GM23338 (cell line): ENCODE data around the gene BCL2A1. TPM values are rescaled to one million over a fixed set of nuclear protein-coding genes. Genes with fewer than 3 reads are reported as not detected.

Source experiments
- ATAC-seq: fragments of 200-7000 bp; cut with Tn5 transposase; 3 replicates; pipeline ENCODE4 v1.9.1; 2020
- DNase-seq: peaks from one replicate; pipeline ENCODE4 v3.0.0-alpha.2; 2015; ENCODE audit warnings: low spot score
- H2AFZ ChIP-seq: fragments of 200-600 bp; sonication (generic); 2 replicates; pipeline ENCODE4 v1.8.0; 2016; ENCODE audit warnings: antibody characterized with exemption, mild to moderate bottlenecking, moderate library complexity
- H3F3A ChIP-seq: fragments of 200-600 bp; sonication (generic); replicated peaks from 2 replicates; pipeline ENCODE4 v1.8.0; 2017; ENCODE audit warnings: antibody characterized with exemption, mixed run types, low read depth
- H3K27ac ChIP-seq: fragments of 200-600 bp; sonication (generic); 2 replicates; pipeline ENCODE4 v1.6.1; 2016; ENCODE audit warnings: low read depth
- H3K27me3 ChIP-seq: fragments of 200-600 bp; sonication (generic); 2 replicates; pipeline ENCODE4 v1.8.0; 2016; ENCODE audit warnings: mild to moderate bottlenecking, mixed run types, moderate library complexity; ENCODE audit not compliant: insufficient read depth
- H3K36me3 ChIP-seq: fragments of 200-600 bp; sonication (generic); 2 replicates; pipeline ENCODE4 v1.8.0; 2016; ENCODE audit warnings: mild to moderate bottlenecking; ENCODE audit not compliant: insufficient read depth
- H3K4me1 ChIP-seq: fragments of 200-600 bp; sonication (generic); 2 replicates; pipeline ENCODE4 v1.8.0; 2016; ENCODE audit warnings: mild to moderate bottlenecking, moderate library complexity; ENCODE audit not compliant: insufficient read depth
- H3K4me2 ChIP-seq: fragments of 200-600 bp; sonication (generic); 2 replicates; pipeline ENCODE4 v1.7.1; 2017; ENCODE audit warnings: mixed run types
- H3K4me3 ChIP-seq: fragments of 200-600 bp; sonication (generic); 2 replicates; pipeline ENCODE4 v1.6.1; 2016; ENCODE audit warnings: mixed run types
- H3K79me2 ChIP-seq: fragments of 200-600 bp; sonication (generic); replicated peaks from 2 replicates; pipeline ENCODE4 v1.8.0; 2017; ENCODE audit warnings: mild to moderate bottlenecking; ENCODE audit not compliant: insufficient read depth
- H3K9me2 ChIP-seq: fragments of 200-600 bp; sonication (generic); 2 replicates; pipeline ENCODE4 v1.8.0; 2017; ENCODE audit not compliant: insufficient read depth
- H4K20me1 ChIP-seq: fragments of 200-600 bp; sonication (generic); replicated peaks from 2 replicates; pipeline ENCODE4 v1.8.0; 2017; ENCODE audit warnings: mild to moderate bottlenecking; ENCODE audit not compliant: insufficient read depth
- H3K27ac Mint-ChIP-seq: 2 replicates; pipeline ENCODE4 v1.8.0; 2020; ENCODE audit warnings: inconsistent platforms, mild to moderate bottlenecking, moderate library complexity, mixed read lengths
- H3K27me3 Mint-ChIP-seq: 3 replicates; pipeline ENCODE4 v1.8.0; 2022; ENCODE audit warnings: low read depth, mild to moderate bottlenecking, moderate library complexity, mixed read lengths, inconsistent platforms; ENCODE audit not compliant: insufficient read depth, poor library complexity
- H3K36me3 Mint-ChIP-seq: 3 replicates; pipeline ENCODE4 v1.8.0; 2021; ENCODE audit warnings: low read depth, mild to moderate bottlenecking, inconsistent platforms, moderate library complexity, mixed read lengths
- H3K4me1 Mint-ChIP-seq: 3 replicates; pipeline ENCODE4 v1.8.0; 2020; ENCODE audit warnings: mild to moderate bottlenecking, inconsistent platforms, mixed read lengths
- H3K4me3 Mint-ChIP-seq: 3 replicates; pipeline ENCODE4 v1.8.0; 2021; ENCODE audit warnings: moderate library complexity, mild to moderate bottlenecking, inconsistent platforms, mixed read lengths
- H3K9me3 Mint-ChIP-seq: 3 replicates; pipeline ENCODE4 v1.8.0; 2020; ENCODE audit warnings: moderate library complexity, mild to moderate bottlenecking, inconsistent platforms, mixed read lengths
- EZH2 ChIP-seq: fragments of 200-600 bp; sonication (generic); IDR thresholded peaks from one replicate; pipeline ENCODE4 v1.8.0; 2017; ENCODE audit warnings: antibody characterized with exemption, mild to moderate bottlenecking, low read depth; ENCODE audit not compliant: unreplicated experiment
- EZH2phosphoT487 ChIP-seq: fragments of 200-600 bp; sonication (generic); IDR thresholded peaks from one replicate; pipeline ENCODE4 v1.8.1; 2018; ENCODE audit warnings: antibody characterized with exemption; ENCODE audit not compliant: unreplicated experiment
- JUNB ChIP-seq: IDR thresholded peaks from one replicate; pipeline ENCODE4 v1.6.1; 2016; ENCODE audit warnings: antibody characterized with exemption; ENCODE audit not compliant: unreplicated experiment
- NANOG ChIP-seq: IDR thresholded peaks from 2 replicates; pipeline ENCODE4 v1.6.1; 2016; ENCODE audit warnings: antibody characterized with exemption, borderline replicate concordance
- POLR2AphosphoS5 ChIP-seq: IDR thresholded peaks from 2 replicates; pipeline ENCODE4 v1.6.1; 2016; ENCODE audit warnings: antibody characterized with exemption, low read depth
- STAT1 ChIP-seq: IDR thresholded peaks from one replicate; pipeline ENCODE4 v1.6.1; 2016; ENCODE audit warnings: antibody characterized with exemption; ENCODE audit not compliant: unreplicated experiment
- ZNF114 ChIP-seq: fragments of 250-450 bp; sonication (Bioruptor Pico); IDR thresholded peaks from 2 replicates; pipeline ENCODE4 v1.5.0; 2020; ENCODE audit warnings: mild to moderate bottlenecking, moderate library complexity
- polyA plus RNA-seq: library from polyadenylated mRNA; unstranded; fragments of >200 nt; fragmentation: Nextera tagmentation; extraction: Ambion mirVana; gene quantifications from 2 replicates; pipeline ENCODE4 v1.2.1, GENCODE V29; 2016
- total RNA-seq: library from RNA; depleted of rRNA; stranded (reverse); fragments of >200 nt; shearing (Covaris generic); gene quantifications from 2 replicates; pipeline ENCODE4 v1.2.3, GENCODE V29; 2014
- TF ChIP-seq, protein P1 (sequence below): IDR thresholded peaks from 2 replicates; pipeline ENCODE4 v1.6.1; 2016; ENCODE audit warnings: antibody characterized with exemption
- TF ChIP-seq, protein P2 (sequence below): IDR thresholded peaks from one replicate; pipeline ENCODE4 v1.6.1; 2018; ENCODE audit warnings: antibody characterized with exemption; ENCODE audit not compliant: unreplicated experiment
- TF ChIP-seq, protein P3 (sequence below), 2 experiments: fragments of 200-600 bp in 1 of 2; sonication (generic) in 1 of 2; conservative IDR thresholded peaks; 2 replicates each; pipeline versions ENCODE4 v1.5.1 to v1.6.1; 2016 to 2017; ENCODE audit warnings: antibody characterized with exemption in 2 of 2, low read depth in 2 of 2, mild to moderate bottlenecking in 2 of 2, moderate library complexity in 1 of 2
- TF ChIP-seq, protein P4 (sequence below): fragments of 250-450 bp; sonication (Bioruptor Pico); IDR thresholded peaks from 2 replicates; pipeline ENCODE4 v1.5.0; 2020; ENCODE audit warnings: mild to moderate bottlenecking, moderate library complexity

The BCL2A1 gene
- total and polyA plus RNA-seq, 2 experiments from 2014 or later: not detected

DNA sequence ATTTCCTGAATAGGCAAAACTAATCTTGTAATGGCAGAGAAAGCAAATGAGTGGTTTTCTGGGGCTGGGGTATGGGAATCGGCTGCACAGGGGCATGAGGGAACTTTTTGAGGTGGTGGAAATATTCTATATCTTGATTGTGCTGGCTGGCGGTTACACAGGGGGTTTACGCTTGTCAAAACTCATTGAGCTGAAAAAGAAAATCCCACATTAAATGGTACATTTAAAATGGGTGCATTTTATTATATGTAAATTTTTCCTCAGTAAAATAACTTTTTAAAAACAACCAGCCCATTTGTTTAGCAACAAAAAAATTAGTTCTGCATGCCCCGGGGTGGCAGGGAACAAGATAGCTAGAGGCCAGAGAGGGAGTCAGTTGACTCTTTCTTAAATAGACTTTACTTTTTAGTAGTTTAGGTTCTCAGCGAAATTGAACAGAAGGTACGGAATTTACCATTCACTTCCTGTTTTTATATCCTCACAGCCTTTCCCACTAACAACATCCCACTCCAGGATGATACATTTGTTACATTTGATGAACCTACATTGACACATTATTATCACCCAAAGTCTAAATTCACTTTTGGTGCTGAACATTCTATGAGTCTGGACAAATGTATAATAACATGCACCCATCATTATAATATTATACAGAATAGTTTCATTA, 41.2 kb upstream of the BCL2A1 start (continued):
- TF ChIP-seq EZH2: no peak
- no peak for TF ChIP-seq EZH2phosphoT487
- no peak for TF ChIP-seq NANOG
- TF ChIP-seq, protein P1, sequence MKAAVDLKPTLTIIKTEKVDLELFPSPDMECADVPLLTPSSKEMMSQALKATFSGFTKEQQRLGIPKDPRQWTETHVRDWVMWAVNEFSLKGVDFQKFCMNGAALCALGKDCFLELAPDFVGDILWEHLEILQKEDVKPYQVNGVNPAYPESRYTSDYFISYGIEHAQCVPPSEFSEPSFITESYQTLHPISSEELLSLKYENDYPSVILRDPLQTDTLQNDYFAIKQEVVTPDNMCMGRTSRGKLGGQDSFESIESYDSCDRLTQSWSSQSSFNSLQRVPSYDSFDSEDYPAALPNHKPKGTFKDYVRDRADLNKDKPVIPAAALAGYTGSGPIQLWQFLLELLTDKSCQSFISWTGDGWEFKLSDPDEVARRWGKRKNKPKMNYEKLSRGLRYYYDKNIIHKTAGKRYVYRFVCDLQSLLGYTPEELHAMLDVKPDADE: no peak

DNA sequence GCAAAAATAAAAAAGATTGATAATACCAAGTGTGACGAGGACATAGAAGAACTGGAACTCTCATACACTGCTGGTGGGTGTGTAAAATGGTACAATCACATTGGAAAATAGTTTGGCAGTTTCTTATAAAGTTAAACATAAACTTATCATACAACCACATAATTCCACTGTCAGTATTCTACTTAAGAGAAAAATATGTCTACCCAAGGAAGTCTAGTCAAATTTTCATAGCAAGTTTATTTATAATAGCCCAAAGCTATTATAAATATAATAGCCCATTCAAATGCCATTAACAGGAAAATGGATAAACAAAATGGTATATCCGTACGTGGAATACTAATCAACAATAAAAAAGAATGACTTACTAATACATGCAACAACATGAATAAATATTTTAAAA, 40.6 kb upstream of the BCL2A1 start:
- no peaks in the 10 kb centered on the region for H3K36me3 ChIP-seq
- no peaks in the 10 kb centered on the region for H3K9me2 ChIP-seq
- H3K27me3 Mint-ChIP-seq: peaks cover 3% of the 10 kb centered on the region
- no peak overlapping the region for H3K27ac ChIP-seq
- no peak overlapping the region for H3K4me2 ChIP-seq
- no peaks in the 10 kb centered on the region for H3K27me3 ChIP-seq
- no peak overlapping the region for H3K4me3 ChIP-seq
- ATAC-seq: no peak
- no peak overlapping the region for H2AFZ ChIP-seq
- H3K4me1 Mint-ChIP-seq: no peaks in the 10 kb centered on the region; the same call in 2 of the 3 replicates
- H3K9me3 Mint-ChIP-seq: no peaks in the 10 kb centered on the region
- no peak overlapping the region for H3K27ac Mint-ChIP-seq
- H3K4me3 Mint-ChIP-seq: no peak overlapping the region
- no peaks in the 10 kb centered on the region; the same call in 1 of the 2 replicates for H3K4me1 ChIP-seq
- H3K79me2 ChIP-seq: no peaks in the 10 kb centered on the region
- H3K36me3 Mint-ChIP-seq: no peaks in the 10 kb centered on the region
- H3F3A ChIP-seq: no peaks in the 10 kb centered on the region
- DNase-seq: no peak
- no peaks in the 10 kb centered on the region for H4K20me1 ChIP-seq
- TF ChIP-seq, protein P2, sequence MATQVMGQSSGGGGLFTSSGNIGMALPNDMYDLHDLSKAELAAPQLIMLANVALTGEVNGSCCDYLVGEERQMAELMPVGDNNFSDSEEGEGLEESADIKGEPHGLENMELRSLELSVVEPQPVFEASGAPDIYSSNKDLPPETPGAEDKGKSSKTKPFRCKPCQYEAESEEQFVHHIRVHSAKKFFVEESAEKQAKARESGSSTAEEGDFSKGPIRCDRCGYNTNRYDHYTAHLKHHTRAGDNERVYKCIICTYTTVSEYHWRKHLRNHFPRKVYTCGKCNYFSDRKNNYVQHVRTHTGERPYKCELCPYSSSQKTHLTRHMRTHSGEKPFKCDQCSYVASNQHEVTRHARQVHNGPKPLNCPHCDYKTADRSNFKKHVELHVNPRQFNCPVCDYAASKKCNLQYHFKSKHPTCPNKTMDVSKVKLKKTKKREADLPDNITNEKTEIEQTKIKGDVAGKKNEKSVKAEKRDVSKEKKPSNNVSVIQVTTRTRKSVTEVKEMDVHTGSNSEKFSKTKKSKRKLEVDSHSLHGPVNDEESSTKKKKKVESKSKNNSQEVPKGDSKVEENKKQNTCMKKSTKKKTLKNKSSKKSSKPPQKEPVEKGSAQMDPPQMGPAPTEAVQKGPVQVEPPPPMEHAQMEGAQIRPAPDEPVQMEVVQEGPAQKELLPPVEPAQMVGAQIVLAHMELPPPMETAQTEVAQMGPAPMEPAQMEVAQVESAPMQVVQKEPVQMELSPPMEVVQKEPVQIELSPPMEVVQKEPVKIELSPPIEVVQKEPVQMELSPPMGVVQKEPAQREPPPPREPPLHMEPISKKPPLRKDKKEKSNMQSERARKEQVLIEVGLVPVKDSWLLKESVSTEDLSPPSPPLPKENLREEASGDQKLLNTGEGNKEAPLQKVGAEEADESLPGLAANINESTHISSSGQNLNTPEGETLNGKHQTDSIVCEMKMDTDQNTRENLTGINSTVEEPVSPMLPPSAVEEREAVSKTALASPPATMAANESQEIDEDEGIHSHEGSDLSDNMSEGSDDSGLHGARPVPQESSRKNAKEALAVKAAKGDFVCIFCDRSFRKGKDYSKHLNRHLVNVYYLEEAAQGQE: no peak
- TF ChIP-seq, protein P3, sequence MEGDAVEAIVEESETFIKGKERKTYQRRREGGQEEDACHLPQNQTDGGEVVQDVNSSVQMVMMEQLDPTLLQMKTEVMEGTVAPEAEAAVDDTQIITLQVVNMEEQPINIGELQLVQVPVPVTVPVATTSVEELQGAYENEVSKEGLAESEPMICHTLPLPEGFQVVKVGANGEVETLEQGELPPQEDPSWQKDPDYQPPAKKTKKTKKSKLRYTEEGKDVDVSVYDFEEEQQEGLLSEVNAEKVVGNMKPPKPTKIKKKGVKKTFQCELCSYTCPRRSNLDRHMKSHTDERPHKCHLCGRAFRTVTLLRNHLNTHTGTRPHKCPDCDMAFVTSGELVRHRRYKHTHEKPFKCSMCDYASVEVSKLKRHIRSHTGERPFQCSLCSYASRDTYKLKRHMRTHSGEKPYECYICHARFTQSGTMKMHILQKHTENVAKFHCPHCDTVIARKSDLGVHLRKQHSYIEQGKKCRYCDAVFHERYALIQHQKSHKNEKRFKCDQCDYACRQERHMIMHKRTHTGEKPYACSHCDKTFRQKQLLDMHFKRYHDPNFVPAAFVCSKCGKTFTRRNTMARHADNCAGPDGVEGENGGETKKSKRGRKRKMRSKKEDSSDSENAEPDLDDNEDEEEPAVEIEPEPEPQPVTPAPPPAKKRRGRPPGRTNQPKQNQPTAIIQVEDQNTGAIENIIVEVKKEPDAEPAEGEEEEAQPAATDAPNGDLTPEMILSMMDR (conservative IDR thresholded peaks at IDR 0.05; ENCODE audit: low read depth in 2 of 2): no peak
- TF ChIP-seq ZNF114 (no peak), EZH2phosphoT487 (no peak), STAT1 (no peak), JUNB (no peak), POLR2AphosphoS5 (no peak)
- TF ChIP-seq, protein P4, sequence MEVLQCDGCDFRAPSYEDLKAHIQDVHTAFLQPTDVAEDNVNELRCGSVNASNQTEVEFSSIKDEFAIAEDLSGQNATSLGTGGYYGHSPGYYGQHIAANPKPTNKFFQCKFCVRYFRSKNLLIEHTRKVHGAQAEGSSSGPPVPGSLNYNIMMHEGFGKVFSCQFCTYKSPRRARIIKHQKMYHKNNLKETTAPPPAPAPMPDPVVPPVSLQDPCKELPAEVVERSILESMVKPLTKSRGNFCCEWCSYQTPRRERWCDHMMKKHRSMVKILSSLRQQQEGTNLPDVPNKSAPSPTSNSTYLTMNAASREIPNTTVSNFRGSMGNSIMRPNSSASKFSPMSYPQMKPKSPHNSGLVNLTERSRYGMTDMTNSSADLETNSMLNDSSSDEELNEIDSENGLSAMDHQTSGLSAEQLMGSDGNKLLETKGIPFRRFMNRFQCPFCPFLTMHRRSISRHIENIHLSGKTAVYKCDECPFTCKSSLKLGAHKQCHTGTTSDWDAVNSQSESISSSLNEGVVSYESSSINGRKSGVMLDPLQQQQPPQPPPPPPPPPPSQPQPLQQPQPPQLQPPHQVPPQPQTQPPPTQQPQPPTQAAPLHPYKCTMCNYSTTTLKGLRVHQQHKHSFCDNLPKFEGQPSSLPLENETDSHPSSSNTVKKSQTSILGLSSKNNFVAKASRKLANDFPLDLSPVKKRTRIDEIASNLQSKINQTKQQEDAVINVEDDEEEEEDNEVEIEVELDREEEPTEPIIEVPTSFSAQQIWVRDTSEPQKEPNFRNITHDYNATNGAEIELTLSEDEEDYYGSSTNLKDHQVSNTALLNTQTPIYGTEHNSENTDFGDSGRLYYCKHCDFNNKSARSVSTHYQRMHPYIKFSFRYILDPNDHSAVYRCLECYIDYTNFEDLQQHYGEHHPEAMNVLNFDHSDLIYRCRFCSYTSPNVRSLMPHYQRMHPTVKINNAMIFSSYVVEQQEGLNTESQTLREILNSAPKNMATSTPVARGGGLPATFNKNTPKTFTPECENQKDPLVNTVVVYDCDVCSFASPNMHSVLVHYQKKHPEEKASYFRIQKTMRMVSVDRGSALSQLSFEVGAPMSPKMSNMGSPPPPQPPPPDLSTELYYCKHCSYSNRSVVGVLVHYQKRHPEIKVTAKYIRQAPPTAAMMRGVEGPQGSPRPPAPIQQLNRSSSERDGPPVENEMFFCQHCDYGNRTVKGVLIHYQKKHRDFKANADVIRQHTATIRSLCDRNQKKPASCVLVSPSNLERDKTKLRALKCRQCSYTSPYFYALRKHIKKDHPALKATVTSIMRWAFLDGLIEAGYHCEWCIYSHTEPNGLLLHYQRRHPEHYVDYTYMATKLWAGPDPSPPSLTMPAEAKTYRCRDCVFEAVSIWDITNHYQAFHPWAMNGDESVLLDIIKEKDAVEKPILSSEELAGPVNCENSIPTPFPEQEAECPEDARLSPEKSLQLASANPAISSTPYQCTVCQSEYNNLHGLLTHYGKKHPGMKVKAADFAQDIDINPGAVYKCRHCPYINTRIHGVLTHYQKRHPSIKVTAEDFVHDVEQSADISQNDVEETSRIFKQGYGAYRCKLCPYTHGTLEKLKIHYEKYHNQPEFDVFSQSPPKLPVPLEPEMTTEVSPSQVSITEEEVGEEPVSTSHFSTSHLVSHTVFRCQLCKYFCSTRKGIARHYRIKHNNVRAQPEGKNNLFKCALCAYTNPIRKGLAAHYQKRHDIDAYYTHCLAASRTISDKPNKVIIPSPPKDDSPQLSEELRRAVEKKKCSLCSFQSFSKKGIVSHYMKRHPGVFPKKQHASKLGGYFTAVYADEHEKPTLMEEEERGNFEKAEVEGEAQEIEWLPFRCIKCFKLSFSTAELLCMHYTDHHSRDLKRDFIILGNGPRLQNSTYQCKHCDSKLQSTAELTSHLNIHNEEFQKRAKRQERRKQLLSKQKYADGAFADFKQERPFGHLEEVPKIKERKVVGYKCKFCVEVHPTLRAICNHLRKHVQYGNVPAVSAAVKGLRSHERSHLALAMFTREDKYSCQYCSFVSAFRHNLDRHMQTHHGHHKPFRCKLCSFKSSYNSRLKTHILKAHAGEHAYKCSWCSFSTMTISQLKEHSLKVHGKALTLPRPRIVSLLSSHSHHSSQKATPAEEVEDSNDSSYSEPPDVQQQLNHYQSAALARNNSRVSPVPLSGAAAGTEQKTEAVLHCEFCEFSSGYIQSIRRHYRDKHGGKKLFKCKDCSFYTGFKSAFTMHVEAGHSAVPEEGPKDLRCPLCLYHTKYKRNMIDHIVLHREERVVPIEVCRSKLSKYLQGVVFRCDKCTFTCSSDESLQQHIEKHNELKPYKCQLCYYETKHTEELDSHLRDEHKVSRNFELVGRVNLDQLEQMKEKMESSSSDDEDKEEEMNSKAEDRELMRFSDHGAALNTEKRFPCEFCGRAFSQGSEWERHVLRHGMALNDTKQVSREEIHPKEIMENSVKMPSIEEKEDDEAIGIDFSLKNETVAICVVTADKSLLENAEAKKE: no peak
- TF ChIP-seq, protein P1: no peak
